T-helper 22 cell (primary cell): Measurements from ENCODE around the gene WDR91.

Source experiments
- DNase-seq: peaks from one replicate; pipeline ENCODE4 v3.0.0-alpha.2; 2020; ENCODE audit warnings: low read depth

The WDR91 gene

DNA sequence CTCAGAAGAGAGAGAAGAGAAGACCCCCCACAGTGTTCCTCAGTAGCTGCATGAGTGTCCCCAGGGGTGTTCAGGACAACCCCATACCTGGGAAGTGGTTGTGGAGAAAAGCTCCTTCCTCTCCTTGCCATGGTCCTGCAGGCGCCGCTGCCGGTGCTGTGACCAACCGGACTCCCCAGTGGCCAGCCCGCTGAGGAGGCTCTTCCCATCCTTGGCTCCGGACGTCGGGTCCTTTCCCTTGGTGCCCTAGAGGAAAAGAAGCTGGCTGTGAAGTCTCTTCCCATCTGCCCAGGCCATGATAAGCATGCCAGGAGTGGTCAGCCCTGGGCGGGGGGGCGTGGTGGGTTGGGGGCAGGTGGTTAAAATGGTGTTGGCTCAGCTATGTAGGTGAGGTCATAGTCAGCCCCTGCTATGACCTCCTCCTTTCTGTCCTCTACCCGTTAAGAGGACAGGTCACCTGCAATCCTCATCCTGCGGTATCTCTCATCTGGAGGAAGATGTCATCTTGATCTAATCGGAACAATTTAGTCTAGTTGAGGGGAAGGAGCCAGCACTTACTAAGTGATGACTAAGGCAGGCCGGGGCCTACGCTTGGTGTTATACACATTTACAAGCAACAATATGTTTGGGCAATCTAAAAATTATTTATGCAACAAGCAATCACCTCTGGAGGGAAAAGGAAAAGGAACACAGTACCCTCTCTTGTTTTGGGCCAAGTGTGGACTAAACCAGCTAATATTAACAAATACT, 13.2 kb downstream of the WDR91 start:
- no peak for DNase-seq

DNA sequence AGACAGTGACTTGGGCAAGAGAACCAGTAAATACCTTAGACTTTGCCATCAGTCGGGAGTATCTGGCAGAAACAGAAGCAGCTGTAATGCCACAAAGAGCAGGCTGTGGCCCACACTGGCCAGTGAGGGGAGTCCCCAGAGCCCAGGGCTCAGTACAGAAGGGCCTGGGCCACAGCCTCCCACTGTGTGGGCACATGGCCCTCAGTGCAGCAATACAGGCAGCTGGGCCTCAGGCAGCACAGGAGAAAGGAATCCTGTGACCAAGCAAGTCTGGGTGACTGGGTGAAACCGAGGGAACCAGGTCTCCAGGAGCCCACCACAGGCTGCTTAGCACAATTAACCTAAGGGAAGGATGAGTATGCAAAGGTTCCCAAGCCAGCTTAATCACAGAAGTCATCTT, 14.0 kb downstream of the WDR91 start:
- DNase-seq = no peak

DNA sequence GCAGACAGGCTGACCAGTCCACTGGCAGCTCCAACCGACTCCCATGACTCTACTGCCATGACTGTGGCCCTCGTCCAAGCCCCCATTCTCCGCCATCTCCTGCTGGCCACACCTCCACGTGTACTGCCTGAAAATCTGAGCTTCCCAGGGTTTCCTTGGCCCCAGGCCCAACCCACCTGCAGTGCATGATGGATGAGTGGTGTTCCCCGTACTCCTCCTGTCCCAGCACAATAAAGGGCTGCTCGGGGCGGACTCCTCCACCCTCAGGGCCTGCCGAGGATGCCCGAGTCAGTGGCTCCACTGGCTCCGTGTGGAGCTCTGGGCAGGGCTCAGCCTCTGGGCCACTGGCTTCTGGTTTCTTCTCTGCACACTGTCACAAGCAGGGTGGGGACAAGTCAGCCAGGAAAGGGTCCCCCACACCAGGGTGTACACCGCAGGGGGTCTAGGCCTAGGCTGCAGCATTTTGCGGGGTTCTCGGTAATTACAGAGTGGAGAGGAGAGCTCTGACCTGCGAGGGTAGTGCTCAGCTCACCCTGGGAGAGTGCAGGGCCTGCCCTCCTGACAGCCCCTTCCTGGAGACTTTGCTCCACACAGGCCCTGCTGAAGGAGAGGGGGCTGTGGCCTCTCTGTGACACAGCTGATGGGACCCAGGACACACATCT, 15.2 kb downstream of the WDR91 start:
- DNase-seq = no peak

DNA sequence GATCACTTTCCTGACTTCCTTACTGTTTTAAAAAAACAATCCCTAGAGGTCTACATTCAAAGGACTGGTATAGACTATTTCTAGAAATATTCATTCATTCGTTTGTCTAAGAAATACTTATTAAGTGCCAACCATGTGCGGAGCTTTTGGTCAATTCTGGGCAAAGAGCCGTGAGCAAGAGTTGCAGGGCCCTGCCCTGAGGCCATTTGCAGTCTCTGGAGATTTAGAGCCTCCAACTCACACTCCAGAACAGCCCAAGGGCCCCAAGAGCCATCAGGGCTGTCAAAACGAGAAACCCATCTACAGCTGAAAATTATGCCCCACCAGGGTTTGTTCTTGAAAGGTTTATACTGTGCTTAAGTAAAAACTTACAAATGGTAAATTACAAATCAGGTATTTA, 16.2 kb downstream of the WDR91 start:
- DNase-seq = no peak

DNA sequence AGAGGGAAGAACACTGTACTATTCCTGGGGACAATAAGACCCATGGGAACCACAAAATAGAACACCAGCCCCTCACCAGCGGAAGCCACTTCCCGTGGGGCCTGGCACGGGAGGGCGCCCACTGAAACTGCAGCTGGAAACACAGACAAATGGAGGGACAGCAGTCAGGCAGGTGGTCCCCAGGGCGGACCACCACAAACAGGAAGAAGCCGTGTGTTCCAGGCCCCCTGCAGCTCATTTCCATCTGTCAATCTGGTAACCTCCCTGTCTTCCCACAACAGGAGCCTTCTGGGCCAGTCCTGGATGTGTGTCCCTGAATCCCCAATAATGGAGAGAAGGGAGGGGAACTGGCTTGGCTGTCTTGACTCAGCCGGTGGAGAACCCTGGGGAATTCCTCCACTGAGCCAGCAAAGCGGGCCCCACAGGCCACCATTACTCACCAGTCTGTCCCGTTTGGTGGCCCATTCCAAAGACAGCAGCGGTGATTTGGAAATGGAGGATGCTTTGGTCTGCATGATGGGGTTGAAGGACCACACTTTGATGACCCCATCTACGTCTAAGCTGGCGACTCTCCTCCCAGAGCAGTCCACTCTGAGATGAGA, 16.7 kb downstream of the WDR91 start:
- DNase-seq = no peak

DNA sequence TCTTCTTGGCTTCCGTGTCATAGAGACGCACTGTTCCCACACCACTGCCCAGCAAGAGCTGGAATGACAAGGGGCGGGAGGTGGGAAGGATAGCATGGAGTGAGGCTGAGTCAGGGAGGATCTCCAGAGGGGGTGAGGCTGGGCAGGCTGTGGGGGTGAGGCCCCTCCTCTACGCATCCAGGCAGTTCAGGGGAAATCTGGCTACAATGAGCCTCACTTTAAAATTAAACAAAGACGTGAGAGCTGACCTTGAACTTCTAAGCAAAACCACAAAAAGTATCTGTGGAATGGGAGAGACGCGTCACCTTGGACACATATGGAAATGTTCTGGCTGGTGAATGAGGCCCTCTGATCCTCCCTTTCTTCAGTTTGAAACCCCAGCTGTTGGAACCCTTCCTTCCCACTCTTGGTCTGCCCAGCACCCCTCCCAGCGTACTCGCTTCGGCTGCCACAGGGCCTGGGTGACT, 17.7 kb downstream of the WDR91 start:
- no peak for DNase-seq

DNA sequence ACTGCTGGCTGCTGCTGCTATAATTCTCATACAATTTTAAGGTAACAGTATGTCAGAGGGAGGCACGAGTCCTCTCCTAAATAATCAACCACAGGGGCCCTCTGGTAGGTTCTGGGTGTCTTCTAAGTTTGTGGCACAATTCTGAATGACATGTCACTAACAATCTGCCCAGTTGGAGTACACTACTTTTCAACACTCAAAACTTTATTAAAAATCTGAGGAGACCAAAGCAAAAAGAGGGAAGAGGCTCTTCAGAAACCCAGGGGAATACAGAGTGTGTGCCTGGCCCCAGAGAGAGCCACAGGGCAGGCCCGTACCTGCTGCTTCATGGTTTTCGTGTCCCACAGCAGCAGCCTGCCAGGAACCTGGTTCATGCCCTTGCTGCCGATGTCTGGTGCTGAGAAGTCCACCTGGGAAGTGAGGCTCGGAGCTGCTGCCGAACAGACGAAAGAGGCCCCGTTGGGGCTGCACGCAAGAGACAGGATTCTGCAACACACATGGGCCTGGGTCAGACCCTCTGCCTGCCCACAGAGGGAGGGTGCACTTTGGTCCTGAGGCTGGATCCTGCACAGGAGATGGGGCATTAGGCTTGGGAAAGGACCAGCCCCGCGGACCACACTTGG, 18.3 kb downstream of the WDR91 start:
- DNase-seq = no peak

DNA sequence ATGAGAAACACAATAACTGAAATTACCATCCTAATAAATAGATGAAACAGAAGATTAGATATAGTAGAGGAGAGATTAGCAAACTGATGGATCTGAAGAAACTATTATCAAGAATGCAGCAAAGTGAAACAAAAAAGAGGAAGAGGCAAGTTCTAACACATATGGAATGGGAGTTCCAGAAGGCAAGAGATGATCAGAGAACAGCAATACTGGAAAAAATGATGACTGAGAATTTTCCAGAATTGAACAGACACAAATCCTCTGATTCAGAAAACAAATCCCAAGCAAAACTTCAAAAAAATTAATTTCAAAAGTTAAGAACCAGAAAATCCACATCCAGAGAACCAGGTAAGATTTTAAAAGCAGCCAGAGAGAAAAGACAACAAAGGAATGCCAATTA, 20.6 kb downstream of the WDR91 start:
- DNase-seq = no peak

DNA sequence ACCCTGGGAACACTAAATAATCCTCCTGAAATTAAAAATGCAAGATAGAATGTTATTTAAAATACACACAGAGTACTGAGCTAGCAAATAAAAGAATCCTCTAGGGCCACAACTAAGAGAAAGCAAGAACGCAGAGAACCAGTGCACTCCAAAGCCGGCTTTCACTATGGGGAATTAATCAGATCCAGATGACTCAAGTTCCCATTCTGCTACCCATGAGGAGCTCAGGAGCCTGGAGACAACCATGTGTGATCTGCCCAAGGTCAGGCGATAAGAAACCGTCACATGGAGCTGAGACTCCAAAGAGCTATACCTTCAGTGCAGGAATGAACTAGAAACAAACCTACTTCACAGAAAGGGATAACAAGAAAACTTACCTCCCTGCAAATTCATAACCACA, 21.4 kb downstream of the WDR91 start:
- no peak for DNase-seq

DNA sequence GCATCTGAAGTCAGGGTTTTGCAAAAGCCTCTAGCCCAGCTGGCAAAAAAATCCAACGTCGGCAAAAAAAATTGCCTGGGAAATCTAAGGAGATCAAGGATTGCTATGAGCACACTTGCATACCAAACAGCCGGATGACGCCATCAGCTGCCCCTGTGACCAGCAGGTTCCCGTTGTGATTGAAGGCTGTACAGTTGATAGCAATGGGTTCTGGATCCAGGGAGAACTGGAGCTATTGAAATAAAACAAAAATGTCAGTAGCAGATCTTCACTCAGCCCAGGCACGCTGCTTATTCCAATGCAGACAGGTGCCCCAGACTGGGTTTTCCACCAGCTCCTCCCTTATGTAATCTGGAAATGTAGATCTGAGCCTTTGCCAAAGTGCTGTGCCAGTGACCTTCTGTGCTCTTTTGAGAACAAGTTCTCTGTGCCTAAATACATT, 22.1 kb downstream of the WDR91 start:
- DNase-seq = no peak

DNA sequence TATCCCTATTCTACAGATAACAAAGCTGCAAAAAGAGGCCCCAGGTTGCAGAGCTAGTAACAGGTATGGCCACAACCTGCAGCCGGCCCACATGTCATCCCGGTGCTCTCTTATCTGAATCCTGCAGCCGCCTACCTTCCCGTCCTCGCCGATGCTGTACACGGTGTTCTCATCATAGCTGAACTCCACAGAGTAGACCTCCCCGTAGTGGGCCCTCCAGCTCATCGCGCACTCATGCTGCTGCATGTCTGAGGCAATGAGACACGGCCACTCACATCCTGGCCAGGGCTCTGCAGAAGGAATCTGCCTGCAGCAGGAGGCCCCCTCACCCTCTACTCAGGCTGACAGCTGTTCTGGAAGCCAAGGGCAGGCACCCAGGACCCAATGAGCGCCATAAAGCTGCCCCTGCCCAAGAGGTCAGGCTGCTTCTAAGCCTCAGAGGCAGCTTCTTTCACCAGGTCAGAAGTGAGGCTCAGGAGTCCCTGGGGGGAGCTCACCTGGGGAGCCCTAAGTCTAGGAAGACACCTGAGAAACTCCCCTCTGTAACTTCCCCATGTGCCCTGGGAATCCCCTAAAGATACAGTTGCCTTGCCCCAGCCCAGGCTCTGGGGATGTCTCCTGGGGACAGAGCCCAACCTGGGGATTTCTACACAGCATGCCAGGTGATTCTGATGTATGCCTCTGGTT, 22.9 kb downstream of the WDR91 start:
- DNase-seq = no peak

DNA sequence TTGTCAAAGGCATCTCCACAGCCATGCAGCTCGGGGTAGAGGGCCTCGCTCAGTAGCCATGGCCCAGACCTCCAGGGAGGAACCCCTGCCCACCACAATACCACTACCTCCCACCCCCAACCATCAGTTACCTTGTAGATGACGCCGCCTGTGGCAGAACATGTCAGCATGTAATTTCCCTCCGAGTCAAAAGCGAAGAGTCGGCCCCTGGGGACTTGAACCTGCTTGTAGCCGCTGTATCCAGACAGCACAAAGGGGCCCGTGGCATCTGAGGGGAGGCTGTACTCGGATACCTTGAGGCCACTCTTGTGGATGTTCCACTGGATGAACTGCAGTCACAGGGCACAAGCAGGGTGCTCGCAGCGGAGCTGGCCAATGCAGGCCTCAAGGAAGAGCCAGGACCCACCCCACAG, 24.5 kb downstream of the WDR91 start:
- no peak for DNase-seq

DNA sequence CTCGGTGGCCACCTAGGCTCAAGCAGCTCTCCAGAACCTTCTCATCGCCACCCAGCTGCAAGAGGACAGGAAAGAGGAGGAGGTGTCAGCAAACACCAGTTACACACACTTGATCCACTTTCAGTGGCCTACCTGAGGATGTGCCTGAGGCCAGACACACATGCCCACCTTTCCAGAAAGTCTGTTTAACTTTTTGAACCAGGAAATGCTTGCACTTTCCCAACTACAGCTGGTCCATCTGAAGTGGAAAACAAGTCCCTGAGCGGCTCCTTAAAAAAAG, 25.1 kb downstream of the WDR91 start:
- no peak for DNase-seq

DNA sequence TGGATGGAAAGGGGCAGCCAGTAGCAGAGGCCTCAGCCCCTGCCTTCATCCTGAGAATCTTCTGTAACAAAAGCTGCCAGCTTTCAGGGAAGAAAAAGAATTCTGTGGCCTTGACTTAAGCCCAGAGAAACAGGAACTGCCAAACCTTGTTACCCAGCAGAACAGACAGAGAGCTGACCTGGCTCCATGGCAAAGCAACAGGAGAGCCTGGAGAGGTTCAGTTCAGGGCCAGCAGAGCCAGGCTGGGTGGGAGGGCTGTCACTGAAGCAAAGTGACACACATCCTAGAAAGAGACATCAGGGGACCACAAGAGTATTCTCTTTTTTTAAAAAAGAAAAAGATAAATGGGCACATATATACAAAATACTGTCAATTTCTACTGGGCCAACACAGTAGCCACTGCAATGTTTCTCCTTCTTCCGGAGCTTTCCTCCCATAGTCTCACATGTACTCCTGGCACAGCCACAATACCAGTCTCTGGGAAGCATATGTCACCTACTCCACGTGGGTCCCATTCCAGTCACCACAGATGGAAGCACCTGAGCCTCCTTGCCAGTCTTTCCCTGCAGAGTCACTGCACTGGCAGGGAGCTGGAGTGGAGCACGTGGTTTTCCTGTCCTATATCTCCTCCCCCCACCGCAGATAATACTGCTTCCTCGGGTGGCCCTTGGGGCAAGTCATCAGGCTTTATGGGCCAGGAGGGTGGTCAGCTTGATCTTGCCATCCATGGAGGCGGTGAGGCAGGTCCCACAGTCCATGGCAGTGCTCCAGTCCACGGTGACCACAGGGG, 25.7 kb downstream of the WDR91 start:
- DNase-seq = no peak

DNA sequence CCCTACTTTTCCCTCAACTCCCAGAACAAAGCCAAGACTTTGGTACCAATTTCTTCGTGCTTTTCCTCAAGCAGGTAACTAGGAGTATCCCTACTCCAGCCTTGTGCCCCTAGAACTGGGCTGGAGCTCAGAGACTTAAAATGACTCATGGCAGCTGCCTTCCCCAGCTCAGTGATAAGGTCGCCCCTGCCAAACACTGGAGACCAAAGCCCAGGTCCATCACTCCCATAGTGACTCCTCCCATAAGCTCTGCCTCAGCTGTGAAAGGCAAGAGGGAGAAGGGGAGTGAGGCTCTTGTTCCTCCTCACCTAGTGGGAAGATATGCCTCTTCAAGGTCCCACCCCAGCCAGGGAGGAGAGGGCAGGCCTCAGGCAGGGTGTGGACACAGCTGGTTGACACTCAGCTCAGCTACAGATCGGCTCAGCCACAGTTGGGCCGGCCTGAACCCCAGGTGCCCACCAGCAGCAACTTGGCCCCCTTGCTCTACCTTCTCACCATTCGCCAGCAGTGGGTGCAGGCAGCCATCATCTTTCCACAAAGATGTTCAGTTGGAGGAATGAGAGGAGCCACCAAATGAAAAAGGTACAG, 27.0 kb downstream of the WDR91 start:
- DNase-seq = no peak

DNA sequence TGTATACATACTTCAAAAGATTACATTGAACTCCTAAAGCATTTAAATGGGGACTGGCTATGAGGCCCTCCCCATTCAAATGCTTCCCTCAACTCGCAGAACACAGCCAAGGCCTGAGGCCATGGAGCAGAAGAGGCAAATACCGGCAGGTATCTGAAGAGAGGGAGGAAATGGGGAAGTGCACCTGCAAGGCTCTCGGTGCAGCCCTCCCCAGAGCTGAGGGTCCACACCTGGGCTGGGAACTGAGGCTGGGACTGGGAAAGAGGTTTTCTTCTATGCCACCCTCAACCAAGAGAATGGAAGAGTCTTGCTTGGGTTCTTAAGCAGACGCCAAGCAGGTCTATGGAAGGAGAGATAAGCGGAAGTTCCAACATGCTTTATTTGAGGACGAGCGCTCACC, 27.8 kb downstream of the WDR91 start:
- no peak for DNase-seq

DNA sequence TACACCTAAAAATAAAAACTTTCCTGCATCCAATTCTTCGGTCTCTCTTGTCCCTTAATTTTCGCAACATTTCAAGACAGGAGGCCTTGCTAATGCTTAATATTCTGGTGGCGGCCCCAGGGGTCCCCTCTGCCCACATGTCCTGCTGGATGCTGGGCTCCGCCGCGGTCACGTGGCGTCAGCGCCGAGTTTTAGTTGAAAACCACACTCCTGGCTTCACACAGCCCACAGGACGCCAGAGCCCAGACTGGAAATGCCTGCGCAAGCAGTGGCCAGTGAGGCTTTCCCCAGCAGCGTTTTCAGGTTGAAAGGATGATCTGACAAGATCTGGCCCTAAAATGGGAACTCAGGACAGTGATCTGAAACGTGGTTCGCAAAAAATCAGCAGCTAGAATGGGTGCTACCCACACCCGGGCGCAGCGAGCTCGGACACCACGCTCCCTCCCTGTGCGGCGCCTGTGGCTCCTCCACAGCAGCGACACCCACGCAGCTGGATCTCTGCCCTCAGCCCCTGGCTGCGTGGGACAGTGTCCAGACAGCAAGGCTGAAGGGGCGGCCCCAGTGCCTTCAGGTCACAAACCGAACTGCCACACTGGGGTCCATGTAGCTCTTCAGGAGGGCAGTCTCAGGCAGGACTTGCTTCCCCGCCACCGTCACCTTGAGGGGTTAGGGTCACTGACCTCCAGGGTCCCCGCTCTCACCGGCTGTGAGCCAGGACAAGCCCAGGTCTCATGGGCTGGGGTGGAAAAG, 29.2 kb downstream of the WDR91 start:
- DNase-seq = no peak

DNA sequence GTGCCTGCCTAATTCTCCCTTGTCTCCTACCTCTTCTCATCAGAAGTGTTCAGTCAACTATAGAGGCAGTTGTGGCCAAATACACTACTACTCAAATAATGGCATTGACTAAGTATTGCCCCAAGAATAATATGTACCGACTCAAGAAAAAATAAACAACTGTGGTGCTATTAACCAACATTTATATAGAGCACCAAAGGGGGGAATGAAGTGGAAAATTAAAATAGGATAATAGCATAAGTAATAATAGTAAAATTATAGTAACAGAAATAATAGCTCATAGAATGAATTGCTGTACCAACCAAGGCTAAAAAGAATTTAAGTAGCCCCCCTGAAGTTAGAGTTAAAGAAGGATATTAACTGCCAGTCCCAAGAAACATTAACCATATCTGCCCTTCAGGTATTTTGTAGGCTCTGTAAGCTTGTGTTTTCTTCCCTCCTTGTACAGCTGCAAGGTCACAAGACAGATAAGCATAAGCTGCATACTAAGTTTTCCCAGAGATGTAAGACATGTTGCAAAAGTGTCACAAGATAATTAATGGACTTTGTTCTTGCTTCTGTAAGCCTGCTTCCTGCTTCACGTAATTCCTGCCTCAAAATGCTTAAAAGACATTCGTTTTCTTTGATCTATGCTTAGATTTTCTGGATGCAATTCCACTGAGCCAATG, 29.9 kb downstream of the WDR91 start:
- no peak for DNase-seq

DNA sequence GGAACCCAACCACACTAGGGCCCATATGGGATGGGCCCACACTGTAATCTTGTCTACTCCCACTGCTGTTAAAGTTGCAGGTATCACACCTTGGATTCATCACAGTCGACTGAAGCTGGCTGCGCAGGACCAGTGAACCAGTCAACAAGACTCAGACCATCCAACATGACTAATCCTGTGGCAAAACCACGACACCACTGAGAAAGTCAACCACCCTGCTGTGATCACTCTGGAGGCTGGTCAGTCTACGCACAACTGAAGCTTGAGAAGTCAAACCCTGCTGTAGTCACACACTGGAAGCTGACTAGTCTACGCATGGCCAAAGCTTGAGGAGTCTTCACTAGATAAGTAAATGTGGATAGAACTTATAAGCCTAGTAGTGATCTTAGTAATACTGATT, 31.2 kb downstream of the WDR91 start:
- DNase-seq = no peak

DNA sequence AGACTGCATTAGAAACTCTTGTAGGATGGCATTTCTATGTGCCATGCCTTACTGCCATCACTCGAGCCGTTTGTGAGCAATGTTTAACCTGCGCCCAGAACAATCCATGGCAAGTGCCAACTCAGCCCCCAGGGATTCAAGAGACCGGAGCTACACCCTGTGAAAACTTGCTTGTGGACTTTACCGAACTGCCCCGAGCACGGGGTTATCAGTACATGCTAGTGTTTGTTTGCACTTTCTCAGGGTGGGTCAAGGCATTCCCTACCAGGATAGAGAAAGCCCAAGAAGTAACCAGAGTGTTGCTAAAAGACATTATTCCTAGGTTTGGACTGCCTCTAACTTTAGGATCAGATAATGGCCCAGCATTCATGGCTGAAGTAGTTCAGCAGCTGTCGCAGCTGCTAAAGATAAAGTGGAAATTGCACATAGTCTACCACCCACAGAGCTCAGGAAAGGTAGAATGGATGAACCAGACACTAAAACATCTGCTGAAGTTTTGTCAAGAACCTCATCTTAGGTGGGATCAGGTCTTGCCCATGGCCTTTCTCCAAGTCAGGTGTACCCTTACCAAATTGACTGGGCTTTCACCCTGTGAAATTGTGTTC, 31.9 kb downstream of the WDR91 start:
- DNase-seq = no peak
